Kidney epithelial cell (primary cell): Measurements from ENCODE around the gene AQP12B. TPM values are rescaled to one million over a fixed set of nuclear protein-coding genes. Genes with fewer than 3 reads are reported as not detected.

Source experiments
- DNase-seq: peaks from one replicate; pipeline ENCODE4 v3.0.0-alpha.2; 2010; ENCODE audit warnings: low read depth
- H3K27me3 ChIP-seq: 2 replicates; pipeline ENCODE4 v1.6.0; 2011; ENCODE audit warnings: low read length; ENCODE audit not compliant: control insufficient read depth, insufficient read depth
- H3K36me3 ChIP-seq: 2 replicates; pipeline ENCODE4 v1.5.1; 2011; ENCODE audit warnings: low read length; ENCODE audit not compliant: control insufficient read depth, insufficient read depth
- H3K4me3 ChIP-seq: 2 replicates; pipeline ENCODE4 v1.5.1; 2011; ENCODE audit warnings: low read depth, mild to moderate bottlenecking, control low read depth, low read length
- total RNA-seq: library from RNA; depleted of rRNA; stranded (reverse); fragments of >200 nt; gene quantifications from 2 replicates; pipeline ENCODE4 v1.2.3, GENCODE V29; 2015
- TF ChIP-seq, protein P1 (sequence below): IDR thresholded peaks from 2 replicates; pipeline ENCODE4 v1.5.1; 2011; ENCODE audit warnings: mild to moderate bottlenecking, moderate library complexity, low read length, control low read depth, inconsistent platforms; ENCODE audit not compliant: insufficient read depth, poor library complexity, severe bottlenecking

The AQP12B gene
- total RNA-seq, 1 donor from 2014 or later = not detected

DNA sequence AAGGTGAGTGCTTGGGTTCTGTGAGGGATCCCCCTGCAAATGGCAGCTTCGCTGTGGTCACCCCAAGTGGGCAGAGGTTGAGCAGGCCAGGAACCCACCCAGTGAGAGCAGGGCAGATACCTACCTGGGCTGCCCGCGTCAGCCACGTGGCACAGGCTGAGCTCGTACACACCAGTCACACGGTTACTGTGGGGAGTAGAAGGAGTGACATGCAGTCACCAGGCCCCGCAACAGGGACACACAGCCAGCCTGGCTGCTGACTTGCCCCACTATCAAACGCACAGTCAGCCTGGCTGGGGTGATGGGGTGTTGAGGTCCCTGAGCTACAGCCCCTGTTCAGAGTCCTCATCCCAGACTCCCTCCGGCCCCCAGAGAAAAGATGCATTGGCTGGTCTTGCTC is 41.2 kb upstream of the AQP12B start:
- Histone ChIP-seq H3K4me3 (no peak overlapping the region), H3K36me3 (no peaks in the 10 kb centered on the region), H3K27me3 (no peaks in the 10 kb centered on the region)
- DNase-seq = no peak
- TF ChIP-seq, protein P1, sequence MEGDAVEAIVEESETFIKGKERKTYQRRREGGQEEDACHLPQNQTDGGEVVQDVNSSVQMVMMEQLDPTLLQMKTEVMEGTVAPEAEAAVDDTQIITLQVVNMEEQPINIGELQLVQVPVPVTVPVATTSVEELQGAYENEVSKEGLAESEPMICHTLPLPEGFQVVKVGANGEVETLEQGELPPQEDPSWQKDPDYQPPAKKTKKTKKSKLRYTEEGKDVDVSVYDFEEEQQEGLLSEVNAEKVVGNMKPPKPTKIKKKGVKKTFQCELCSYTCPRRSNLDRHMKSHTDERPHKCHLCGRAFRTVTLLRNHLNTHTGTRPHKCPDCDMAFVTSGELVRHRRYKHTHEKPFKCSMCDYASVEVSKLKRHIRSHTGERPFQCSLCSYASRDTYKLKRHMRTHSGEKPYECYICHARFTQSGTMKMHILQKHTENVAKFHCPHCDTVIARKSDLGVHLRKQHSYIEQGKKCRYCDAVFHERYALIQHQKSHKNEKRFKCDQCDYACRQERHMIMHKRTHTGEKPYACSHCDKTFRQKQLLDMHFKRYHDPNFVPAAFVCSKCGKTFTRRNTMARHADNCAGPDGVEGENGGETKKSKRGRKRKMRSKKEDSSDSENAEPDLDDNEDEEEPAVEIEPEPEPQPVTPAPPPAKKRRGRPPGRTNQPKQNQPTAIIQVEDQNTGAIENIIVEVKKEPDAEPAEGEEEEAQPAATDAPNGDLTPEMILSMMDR = no peak

DNA sequence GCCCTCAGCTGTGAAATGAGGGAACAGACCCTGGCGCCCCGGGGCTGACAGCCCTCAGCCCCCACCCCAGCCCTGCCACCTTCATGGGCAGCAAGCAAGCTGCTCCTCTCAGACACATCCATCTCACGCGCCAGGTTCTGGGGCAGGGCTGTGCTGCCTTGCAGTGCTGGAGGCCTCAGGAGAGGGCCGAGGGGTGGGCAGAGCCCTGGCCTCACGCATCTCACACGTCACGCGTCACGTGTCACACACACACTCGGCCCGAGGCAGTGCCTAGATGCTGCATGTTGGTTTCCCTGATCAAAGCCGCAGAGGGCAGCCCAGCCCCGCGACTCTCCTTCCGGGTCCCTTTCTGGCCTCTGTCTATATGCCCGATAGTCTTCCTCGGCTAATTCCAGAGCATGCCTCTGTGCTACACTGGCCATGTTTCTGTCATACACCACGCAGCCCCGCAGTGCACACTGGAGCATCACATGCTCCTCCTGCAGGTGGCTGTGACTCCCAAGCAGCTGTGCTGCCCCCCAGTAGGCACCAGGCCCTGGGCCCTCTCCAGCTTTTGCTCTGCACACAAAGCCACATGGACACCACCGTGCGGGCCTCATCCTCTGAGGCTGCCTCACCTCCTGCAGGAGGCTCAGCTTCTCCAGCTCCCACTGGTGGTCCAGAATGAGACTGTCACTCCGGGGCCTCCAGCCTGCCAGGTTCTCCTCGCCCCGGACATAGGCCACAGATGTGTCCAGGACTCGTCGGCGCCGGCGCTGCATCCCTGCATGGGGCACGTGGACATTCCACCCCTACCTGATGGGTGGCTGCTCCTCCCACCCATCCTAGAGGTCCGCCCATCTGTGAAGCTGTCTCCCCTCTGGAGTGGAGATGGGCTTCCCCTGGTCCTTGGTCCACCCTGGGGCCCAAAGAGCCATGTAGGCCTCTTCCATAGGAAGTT is 40.4 kb upstream of the AQP12B start:
- Histone ChIP-seq H3K27me3 (no peaks in the 10 kb centered on the region), H3K4me3 (no peak overlapping the region), H3K36me3 (no peaks in the 10 kb centered on the region)
- no peak for DNase-seq
- TF ChIP-seq, protein P1 = no peak

DNA sequence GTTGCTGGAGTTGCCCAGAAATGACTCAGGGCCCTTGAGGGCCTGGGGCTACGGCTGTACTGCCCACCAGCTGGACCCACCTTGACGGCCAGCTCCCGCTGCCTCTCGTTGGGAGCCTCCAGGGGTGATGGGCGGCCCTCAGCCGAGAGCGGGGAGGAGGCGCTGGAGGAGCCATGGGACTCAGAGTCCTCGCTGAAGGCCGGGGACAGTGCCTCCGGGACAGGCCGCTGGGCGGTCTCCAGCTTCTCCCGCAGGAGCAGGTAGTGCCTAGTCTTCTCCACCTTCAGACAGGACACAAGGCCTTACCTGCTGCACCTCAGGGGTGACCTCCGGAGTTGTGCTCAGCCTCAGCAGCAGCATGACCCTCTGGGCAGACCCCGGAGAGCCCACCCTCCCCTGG is 39.7 kb upstream of the AQP12B start:
- Histone ChIP-seq H3K27me3 (no peaks in the 10 kb centered on the region), H3K36me3 (no peaks in the 10 kb centered on the region), H3K4me3 (no peak overlapping the region)
- no peak for DNase-seq
- TF ChIP-seq, protein P1 = no peak

DNA sequence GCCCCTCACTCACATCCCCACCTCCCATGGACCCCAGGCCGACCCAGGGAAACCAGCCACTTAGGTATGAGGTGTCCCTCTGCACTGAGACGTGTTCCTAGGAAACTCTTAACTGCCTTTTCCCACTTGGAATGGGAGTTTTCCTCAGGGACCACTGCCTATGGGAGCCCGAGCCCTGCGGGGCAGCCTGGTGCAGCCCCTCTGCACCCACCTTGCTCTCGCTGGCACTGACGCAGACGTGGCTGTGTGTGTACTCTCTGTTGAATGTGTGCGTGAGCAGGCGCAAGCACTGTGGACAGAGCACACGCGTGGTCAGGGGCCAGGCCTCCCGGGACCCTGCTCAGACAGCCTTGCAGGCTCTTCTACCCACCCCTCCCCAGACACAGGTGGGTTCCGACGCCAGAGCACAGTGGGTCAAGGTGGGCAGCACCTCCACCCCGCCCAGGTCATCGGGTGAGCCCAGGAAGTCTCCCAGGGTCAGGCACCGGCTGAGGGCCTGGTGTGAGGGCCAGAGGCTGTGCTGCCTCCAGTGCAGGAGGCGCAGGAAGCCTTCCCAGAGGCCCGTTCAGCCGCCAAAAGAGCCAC is 39.0 kb upstream of the AQP12B start:
- DNase-seq = no peak
- Histone ChIP-seq H3K27me3 (no peaks in the 10 kb centered on the region), H3K36me3 (no peaks in the 10 kb centered on the region), H3K4me3 (no peak overlapping the region)
- TF ChIP-seq, protein P1 = no peak

DNA sequence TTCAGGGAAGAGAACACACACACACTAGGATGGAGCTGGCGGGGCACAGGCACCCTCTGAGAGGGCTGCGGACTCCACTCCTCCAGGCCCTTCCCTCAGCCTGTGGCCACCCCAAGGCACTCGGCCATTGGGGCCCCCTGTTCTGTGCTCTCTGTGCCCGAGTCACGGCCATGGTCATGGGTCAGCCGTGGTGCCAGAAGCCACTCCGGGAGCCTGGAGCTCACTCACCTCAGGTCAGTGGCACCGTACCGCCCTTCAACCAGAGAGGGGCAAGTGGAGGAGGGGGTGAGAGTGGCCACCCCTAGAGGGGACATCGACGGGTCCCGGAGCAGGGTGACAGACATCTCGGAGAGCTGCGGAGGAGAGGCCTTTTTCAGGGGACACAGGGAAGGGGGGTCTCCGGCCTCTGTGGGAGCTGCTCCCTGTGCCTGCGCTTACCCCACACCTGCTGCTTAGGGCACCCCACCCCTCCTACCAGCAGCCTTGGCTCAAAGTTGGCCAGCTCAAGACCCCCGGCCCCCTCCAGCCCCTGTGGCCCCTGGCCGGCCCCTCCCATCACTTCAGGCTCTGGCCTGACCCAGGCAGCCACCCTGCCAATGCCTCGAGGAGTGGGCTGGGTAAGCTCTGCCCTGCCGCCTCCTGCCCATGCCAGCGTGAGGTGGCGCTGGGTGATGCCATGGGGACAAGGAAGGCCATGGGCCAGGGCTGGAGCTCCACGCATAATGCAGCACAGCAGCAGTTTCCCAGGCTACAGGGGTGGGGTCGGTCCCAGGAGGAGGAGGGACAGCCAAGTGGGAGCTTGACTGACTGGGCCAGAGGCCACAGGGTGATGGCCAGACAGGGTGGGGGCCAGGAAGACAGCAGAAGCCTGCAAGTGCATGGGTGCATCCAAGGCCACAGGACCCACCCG is 38.3 kb upstream of the AQP12B start:
- Histone ChIP-seq H3K27me3 (no peaks in the 10 kb centered on the region), H3K36me3 (no peaks in the 10 kb centered on the region), H3K4me3 (no peak overlapping the region)
- DNase-seq = no peak
- TF ChIP-seq, protein P1 = no peak
